Activated CD8-positive, alpha-beta T cell treated with anti-CD3 and anti-CD28 coated beads for 36 hours (primary cell): ENCODE data around the gene MAPK8IP3. TPM values are rescaled to one million over a fixed set of nuclear protein-coding genes. Genes with fewer than 3 reads are reported as not detected.

Experiments used
- ATAC-seq: fragments of 200-7000 bp; cut with Tn5 transposase; one replicate; pipeline ENCODE4 v1.10.0; 2021; ENCODE audit warnings: mild to moderate bottlenecking, moderate library complexity
- CTCF ChIA-PET: fragments of 350-600 bp; sonication (Branson Sonifier 250); formaldehyde crosslinking; loops from one replicate; lab custom pipeline; 2021; ENCODE audit warnings: antibody characterized with exemption; lab: Charles Lee
- POLR2A ChIA-PET: fragments of 350-600 bp; sonication (Branson Sonifier 250); formaldehyde crosslinking; loops from one replicate; lab custom pipeline; 2021; ENCODE audit warnings: antibody characterized with exemption; lab: Charles Lee
- DNase-seq: peaks from one replicate; pipeline ENCODE4 v3.0.0-alpha.2; 2020
- H3K27ac Mint-ChIP-seq: one replicate; pipeline ENCODE4 v1.8.0; 2021; ENCODE audit warnings: mild to moderate bottlenecking, mixed read lengths
- H3K27me3 Mint-ChIP-seq: one replicate; pipeline ENCODE4 v1.8.0; 2021; ENCODE audit warnings: mixed read lengths
- H3K36me3 Mint-ChIP-seq: one replicate; pipeline ENCODE4 v1.8.0; 2021; ENCODE audit warnings: low read depth, mixed read lengths
- H3K4me1 Mint-ChIP-seq: one replicate; pipeline ENCODE4 v1.8.0; 2021; ENCODE audit warnings: low read depth, mixed read lengths
- H3K4me3 Mint-ChIP-seq: one replicate; pipeline ENCODE4 v1.8.0; 2021; ENCODE audit warnings: mild to moderate bottlenecking, moderate library complexity, mixed read lengths
- H3K9me3 Mint-ChIP-seq: one replicate; pipeline ENCODE4 v1.8.0; 2021; ENCODE audit warnings: mixed read lengths
- intact Hi-C: fragments of 100-400 bp; cut with micrococcal nuclease; formaldehyde crosslinking; loops from one replicate; pipeline ENCODE4 v1.10.0; 2022
- total RNA-seq, 2 experiments: library from RNA; stranded (reverse); gene quantifications; one replicate each; pipeline ENCODE4 v1.2.3, GENCODE V29; 2021
- TF ChIP-seq, protein P1 (sequence below): fragments of 200-600 bp; IDR thresholded peaks from one replicate; pipeline ENCODE4 v1.8.0; 2022; ENCODE audit warnings: antibody characterized with exemption, mild to moderate bottlenecking

The MAPK8IP3 gene
- total RNA-seq, 2 experiments from 2014 or later = 58.4 to 65.1 TPM

DNA sequence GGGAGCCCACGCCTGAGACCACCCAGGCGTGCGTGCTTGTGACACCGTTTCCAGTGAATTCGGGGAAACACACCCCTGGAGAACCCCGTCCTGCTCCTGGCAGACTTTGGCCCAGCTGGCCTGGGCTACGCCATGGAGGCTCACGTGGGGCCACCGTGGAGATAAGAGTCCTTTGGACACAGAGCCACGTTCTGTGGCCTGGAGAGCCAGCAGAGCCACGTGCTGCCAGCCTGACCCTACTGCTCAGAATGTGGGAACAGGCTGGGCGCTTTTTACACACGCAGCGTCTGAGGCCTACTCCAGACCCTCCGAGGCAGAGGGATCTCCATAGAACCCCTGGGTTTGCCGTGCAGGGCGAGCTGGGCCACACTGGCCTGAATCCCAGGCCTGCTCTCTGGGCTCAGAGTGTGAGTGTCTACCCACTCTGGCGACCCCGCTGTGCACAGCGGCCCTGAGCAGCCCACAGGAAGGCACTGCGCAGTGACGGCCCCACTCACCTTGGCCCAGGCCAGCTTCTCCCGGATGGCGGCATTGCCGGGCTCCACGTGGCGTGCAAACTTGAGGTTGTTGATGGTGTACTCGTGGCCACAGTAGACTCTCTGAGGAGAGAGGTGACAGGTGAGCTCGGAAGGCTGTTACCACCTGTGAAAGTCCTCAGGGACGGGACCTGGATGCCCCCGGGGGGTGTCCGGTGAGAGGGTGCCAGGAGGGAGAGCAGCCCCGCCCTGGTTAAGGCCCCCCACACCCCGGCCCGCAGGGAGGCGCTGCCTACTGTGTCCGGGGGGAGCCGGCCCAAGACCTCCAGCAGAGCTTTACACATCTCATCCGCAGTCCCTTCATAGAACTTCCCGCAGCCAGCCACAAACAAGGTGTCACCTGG lies 110.6 kb downstream of the MAPK8IP3 start:
- DNase-seq (no peak), ATAC-seq (no peak)
- Mint-ChIP-seq H3K36me3 (peaks cover 17% of the 10 kb centered on the region), H3K27ac (no peak overlapping the region), H3K4me3 (no peak overlapping the region), H3K4me1 (peaks cover 13% of the 10 kb centered on the region), H3K9me3 (no peaks in the 10 kb centered on the region), H3K27me3 (no peaks in the 10 kb centered on the region)
- ChIA-PET CTCF (no interaction called here), POLR2A (no interaction called here)
- TF ChIP-seq, protein P1, sequence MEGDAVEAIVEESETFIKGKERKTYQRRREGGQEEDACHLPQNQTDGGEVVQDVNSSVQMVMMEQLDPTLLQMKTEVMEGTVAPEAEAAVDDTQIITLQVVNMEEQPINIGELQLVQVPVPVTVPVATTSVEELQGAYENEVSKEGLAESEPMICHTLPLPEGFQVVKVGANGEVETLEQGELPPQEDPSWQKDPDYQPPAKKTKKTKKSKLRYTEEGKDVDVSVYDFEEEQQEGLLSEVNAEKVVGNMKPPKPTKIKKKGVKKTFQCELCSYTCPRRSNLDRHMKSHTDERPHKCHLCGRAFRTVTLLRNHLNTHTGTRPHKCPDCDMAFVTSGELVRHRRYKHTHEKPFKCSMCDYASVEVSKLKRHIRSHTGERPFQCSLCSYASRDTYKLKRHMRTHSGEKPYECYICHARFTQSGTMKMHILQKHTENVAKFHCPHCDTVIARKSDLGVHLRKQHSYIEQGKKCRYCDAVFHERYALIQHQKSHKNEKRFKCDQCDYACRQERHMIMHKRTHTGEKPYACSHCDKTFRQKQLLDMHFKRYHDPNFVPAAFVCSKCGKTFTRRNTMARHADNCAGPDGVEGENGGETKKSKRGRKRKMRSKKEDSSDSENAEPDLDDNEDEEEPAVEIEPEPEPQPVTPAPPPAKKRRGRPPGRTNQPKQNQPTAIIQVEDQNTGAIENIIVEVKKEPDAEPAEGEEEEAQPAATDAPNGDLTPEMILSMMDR = no peak
- intact Hi-C loops = no loop called here

DNA sequence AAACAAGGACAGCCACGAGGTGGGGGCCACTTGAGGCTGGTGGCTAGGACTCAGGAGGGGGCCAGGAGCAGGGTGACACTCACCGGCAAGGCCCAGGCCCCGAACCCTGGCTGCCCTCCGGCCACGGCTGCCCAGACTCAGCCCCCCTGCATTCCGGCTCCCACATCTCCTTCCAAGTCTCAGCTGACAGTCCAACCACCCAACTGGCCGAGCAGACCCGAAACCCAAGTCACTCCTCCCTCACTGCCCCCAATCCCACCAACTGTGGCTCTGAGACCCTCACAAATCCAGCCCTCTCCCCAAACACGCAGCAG lies 111.2 kb downstream of the MAPK8IP3 start:
- TF ChIP-seq, protein P1 = no peak
- Mint-ChIP-seq H3K36me3 (peaks cover 17% of the 10 kb centered on the region), H3K9me3 (no peaks in the 10 kb centered on the region), H3K4me1 (peaks cover 13% of the 10 kb centered on the region), H3K27me3 (no peaks in the 10 kb centered on the region), H3K27ac (no peak overlapping the region), H3K4me3 (no peak overlapping the region)
- ChIA-PET CTCF (no interaction called here), POLR2A (no interaction called here)
- DNase-seq (no peak), ATAC-seq (no peak)
- intact Hi-C loops = no loop called here

DNA sequence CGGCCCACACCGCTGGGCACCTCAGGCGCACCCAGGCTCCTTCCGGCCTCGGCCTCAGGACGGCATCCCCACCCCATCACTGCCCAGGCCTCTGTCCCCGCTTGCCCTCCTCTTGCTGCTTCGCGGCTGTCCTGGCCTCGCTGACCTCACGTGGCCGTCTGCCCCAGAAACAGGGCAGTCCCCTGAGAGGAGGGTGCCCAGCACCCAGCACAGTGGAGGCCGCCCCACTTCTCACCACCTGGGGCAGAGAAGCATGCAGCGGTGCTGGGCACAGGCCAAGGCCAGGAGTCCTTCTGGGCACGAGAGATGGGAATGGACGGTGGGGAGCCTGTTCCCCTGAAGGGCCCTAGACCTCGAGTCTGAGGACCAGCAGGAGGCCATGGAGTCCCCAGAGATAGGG lies 111.7 kb downstream of the MAPK8IP3 start:
- no peak overlapping the region for H3K27ac Mint-ChIP-seq

DNA sequence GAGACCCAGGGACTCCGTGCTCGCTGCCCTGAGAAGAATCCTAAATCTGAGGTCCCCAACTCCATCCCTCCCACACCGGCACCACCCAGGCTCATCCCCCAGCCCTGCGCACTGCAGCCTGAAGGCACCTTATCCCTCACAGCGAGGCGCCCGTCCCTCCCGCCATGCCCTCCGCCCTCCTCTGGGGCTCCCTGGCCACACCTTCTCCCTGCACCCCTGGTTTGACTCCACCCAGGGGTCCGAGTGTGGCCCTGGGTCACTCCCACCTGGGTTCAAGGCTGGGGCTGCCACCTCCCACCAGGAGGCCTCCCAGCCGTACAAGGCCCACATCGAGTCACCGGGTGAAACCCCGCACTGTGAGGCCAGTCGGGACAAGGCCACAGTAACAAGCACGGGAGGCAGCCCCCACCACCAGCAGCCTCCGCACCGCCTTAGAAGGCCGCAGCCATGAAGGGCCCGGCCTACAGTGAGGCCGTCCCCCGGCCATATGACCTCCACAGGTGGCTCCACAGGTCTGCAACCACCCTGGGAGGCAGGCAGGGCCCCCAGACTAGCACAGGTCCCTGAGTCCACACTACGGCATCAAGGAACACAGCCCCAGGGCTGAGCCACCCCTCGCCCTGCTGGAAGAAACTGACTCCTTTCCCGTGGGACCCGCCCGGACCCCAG lies 112.3 kb downstream of the MAPK8IP3 start:
- CTCF ChIA-PET = no interaction called here
- intact Hi-C loops = no loop called here

More for the DNA sequence above, 111.7 kb downstream of the MAPK8IP3 start:
- no peak for ATAC-seq
- POLR2A ChIA-PET = no interaction called here
- intact Hi-C loops = no loop called here
- H3K36me3 Mint-ChIP-seq = peaks cover 17% of the 10 kb centered on the region
- CTCF ChIA-PET = no interaction called here
- no peak overlapping the region for H3K4me3 Mint-ChIP-seq
- no peak for DNase-seq
- no peaks in the 10 kb centered on the region for H3K9me3 Mint-ChIP-seq
- H3K4me1 Mint-ChIP-seq = peaks cover 10% of the 10 kb centered on the region
- no peaks in the 10 kb centered on the region for H3K27me3 Mint-ChIP-seq
- TF ChIP-seq, protein P1 = no peak

More for the DNA sequence above, 112.3 kb downstream of the MAPK8IP3 start:
- DNase-seq = no peak
- Mint-ChIP-seq H3K9me3 (no peaks in the 10 kb centered on the region), H3K36me3 (peaks cover 16% of the 10 kb centered on the region), H3K27me3 (no peaks in the 10 kb centered on the region), H3K27ac (no peak overlapping the region), H3K4me1 (peaks cover 4% of the 10 kb centered on the region), H3K4me3 (no peak overlapping the region)
- TF ChIP-seq, protein P1 = no peak
- no peak for ATAC-seq
- POLR2A ChIA-PET = no interaction called here
